Measurements from ENCODE around the gene FAF1.

- TF ChIP-seq MYC (IDR thresholded peaks at IDR 0.05; ENCODE audit: low read depth, low read length): no peak
- no peak for TF ChIP-seq POLR2AphosphoS5 (IDR thresholded peaks at IDR 0.05; ENCODE audit: insufficient read depth, low read depth, low read length)
- TF ChIP-seq POLR2A (IDR thresholded peaks at IDR 0.05; ENCODE audit: low read depth, low read length): no peak
- no peak for TF ChIP-seq CTCF (IDR thresholded peaks at IDR 0.05; ENCODE audit: extremely low read depth in 1 of 2, insufficient read depth in 1 of 2, low read depth in 1 of 2, low read length in 2 of 2)
- no peak for TF ChIP-seq EZH2 (IDR thresholded peaks at IDR 0.05; ENCODE audit: borderline replicate concordance, low read depth, low read length, severe bottlenecking)
- TF ChIP-seq MAX (IDR thresholded peaks at IDR 0.05; ENCODE audit: insufficient read depth, insufficient read length): no peak
These were observed 151.8 kb downstream of the FAF1 start for GRCh38 chr1:50808296-50808695.
